ENCODE data around the gene CD274.
"Not testable (repeated sequence)": the region's sequence is repeated elsewhere in the genome, so short reads cannot be mapped to it uniquely, and the experiment has no call there.

Gene CD274

GRCh38 chr9:5466766-5467165 lies 16.4 kb downstream of the CD274 start:
- no peak for DNase-seq (ENCODE audit: low spot score)

GRCh38 chr9:5468850-5469249 lies 18.5 kb downstream of the CD274 start:
- DNase-seq (ENCODE audit: low spot score) = no peak

GRCh38 chr9:5470122-5470521 lies 19.8 kb downstream of the CD274 start:
- DNase-seq (ENCODE audit: low spot score) = no peak

- no peak for DNase-seq (ENCODE audit: low spot score)
Measured at GRCh38 chr9:5470816-5471215, 20.5 kb downstream of the CD274 start.

GRCh38 chr9:5475611-5476010 lies 25.3 kb downstream of the CD274 start:
- not testable (repeated sequence) for DNase-seq (ENCODE audit: low spot score)

- DNase-seq (ENCODE audit: low spot score) = no peak
Measured at GRCh38 chr9:5478206-5478605, 27.9 kb downstream of the CD274 start.

GRCh38 chr9:5479994-5480694 lies 29.8 kb downstream of the CD274 start:
- DNase-seq (ENCODE audit: low spot score) = no peak

- DNase-seq (ENCODE audit: low spot score) = no peak
Measured at GRCh38 chr9:5480919-5481318, 30.6 kb downstream of the CD274 start.

GRCh38 chr9:5481322-5482040 lies 31.1 kb downstream of the CD274 start:
- DNase-seq (ENCODE audit: low spot score) = no peak

GRCh38 chr9:5482194-5482593 lies 31.9 kb downstream of the CD274 start:
- no peak for DNase-seq (ENCODE audit: low spot score)

GRCh38 chr9:5483306-5483705 lies 33.0 kb downstream of the CD274 start:
- DNase-seq (ENCODE audit: low spot score) = no peak

- DNase-seq (ENCODE audit: low spot score) = no peak
Measured at GRCh38 chr9:5485378-5486085, 35.2 kb downstream of the CD274 start.

GRCh38 chr9:5486988-5487387 lies 36.6 kb downstream of the CD274 start:
- no peak for DNase-seq (ENCODE audit: low spot score)

- DNase-seq (ENCODE audit: low spot score) = no peak
Measured at GRCh38 chr9:5488221-5489008, 38.1 kb downstream of the CD274 start.

- no peak for DNase-seq (ENCODE audit: low spot score)
Measured at GRCh38 chr9:5489630-5490490, 39.5 kb downstream of the CD274 start.

- DNase-seq (ENCODE audit: low spot score) = no peak
Measured at GRCh38 chr9:5492965-5493678, 42.8 kb downstream of the CD274 start.

GRCh38 chr9:5493679-5494511 lies 43.6 kb downstream of the CD274 start:
- peak; percentile 50 for DNase-seq (ENCODE audit: low spot score)

- DNase-seq (ENCODE audit: low spot score) = not testable (repeated sequence)
Measured at GRCh38 chr9:5494765-5495164, 44.4 kb downstream of the CD274 start.

- no peak for DNase-seq (ENCODE audit: low spot score)
Measured at GRCh38 chr9:5499157-5499556, 48.8 kb downstream of the CD274 start.
